C4-2B (cell line): Measurements from ENCODE around the gene SIGLEC14.
A peak's percentile ranks its signal among the peaks of the same experiment; 100 is the strongest.

Experiments used
- H3K27ac ChIP-seq: fragments of 450-650 bp; 2 replicates; pipeline ENCODE4 v1.5.1; 2017
- ZFX ChIP-seq: fragments of 450-650 bp; IDR thresholded peaks from 2 replicates; pipeline ENCODE4 v1.6.1; 2017
- TF ChIP-seq, protein P1 (sequence below): fragments of 450-650 bp; conservative IDR thresholded peaks from 2 replicates; pipeline ENCODE4 v1.5.1; 2017; ENCODE audit warnings: mild to moderate bottlenecking

SIGLEC14 gene

GRCh38 chr19:51595190-51596175, 51.1 kb downstream of the SIGLEC14 start:
- H3K27ac ChIP-seq: no peak overlapping the region; the same call in 1 of the 2 replicates
- TF ChIP-seq, protein P1, sequence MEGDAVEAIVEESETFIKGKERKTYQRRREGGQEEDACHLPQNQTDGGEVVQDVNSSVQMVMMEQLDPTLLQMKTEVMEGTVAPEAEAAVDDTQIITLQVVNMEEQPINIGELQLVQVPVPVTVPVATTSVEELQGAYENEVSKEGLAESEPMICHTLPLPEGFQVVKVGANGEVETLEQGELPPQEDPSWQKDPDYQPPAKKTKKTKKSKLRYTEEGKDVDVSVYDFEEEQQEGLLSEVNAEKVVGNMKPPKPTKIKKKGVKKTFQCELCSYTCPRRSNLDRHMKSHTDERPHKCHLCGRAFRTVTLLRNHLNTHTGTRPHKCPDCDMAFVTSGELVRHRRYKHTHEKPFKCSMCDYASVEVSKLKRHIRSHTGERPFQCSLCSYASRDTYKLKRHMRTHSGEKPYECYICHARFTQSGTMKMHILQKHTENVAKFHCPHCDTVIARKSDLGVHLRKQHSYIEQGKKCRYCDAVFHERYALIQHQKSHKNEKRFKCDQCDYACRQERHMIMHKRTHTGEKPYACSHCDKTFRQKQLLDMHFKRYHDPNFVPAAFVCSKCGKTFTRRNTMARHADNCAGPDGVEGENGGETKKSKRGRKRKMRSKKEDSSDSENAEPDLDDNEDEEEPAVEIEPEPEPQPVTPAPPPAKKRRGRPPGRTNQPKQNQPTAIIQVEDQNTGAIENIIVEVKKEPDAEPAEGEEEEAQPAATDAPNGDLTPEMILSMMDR: no peak
- TF ChIP-seq ZFX: no peak

- TF ChIP-seq, protein P1: no peak
- no peak for TF ChIP-seq ZFX
- H3K27ac ChIP-seq: peak overlapping the region; percentile 59
These were observed 51.9 kb downstream of the SIGLEC14 start for GRCh38 chr19:51594774-51595109.

DNA sequence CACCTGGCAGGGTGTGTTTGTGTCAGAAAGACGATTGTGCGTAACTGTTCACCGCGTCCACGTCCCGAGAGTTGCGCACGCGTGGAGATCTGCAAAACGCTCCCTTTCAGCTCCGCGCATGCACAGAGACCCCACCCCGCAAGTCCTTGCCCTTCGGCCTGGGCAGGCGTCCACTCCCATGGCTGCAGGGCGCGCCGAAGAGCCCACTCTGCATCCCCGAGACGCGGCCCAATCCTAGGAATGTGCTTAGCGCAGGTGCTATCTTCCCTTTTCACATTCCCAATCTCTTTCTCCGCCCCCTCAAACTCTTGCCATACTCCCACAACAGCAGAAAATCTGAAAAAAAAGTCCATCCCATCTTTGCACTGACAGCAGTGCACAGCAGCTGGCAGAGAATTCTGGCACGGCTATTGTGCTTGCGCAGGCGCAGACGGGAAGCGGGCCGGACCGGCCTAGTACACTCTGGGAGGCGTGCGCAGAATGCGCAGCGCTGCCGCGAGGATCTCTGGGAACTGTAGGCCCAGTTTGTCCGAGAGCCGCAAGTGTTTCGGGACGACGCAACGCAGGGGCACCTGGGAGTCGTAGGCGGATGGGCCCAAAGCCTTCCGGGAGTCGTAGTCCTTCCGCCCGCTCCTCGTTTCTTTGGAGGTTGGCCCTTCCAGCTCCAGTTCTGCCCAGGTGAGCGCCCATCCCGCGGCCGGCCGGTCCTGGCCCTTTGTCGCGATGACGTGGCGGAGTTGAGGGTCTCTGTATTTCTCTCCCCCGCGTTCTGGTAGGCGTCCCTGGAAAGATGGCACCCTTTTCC, 52.5 kb downstream of the SIGLEC14 start:
- TF ChIP-seq ZFX: peak; percentile 41; the same call in 1 of the 2 replicates
- TF ChIP-seq, protein P1: no peak
- peak overlapping the region; percentile 59 for H3K27ac ChIP-seq

- no peak for TF ChIP-seq ZFX
- TF ChIP-seq, protein P1: no peak
- peak overlapping the region; percentile 59 for H3K27ac ChIP-seq
These were observed 53.3 kb downstream of the SIGLEC14 start for GRCh38 chr19:51593138-51593890.
